HL-60 (cell line): ENCODE measurements around the gene P2RX3.

Experiments
- GABPA ChIP-seq: IDR thresholded peaks from 2 replicates; pipeline ENCODE4 v1.6.1; 2012; ENCODE audit warnings: low read depth
- POLR2AphosphoS5 ChIP-seq: IDR thresholded peaks from 2 replicates; pipeline ENCODE4 v1.6.1; 2012; ENCODE audit warnings: low read depth
- TF ChIP-seq, protein P1 (sequence below): IDR thresholded peaks from one replicate; pipeline ENCODE4 v1.5.1; 2011; ENCODE audit warnings: low read length, control low read depth, inconsistent platforms; ENCODE audit not compliant: insufficient read depth
- TF ChIP-seq, protein P2 (sequence below): IDR thresholded peaks from 2 replicates; pipeline ENCODE4 v1.6.1; 2012; ENCODE audit warnings: low read depth; ENCODE audit not compliant: insufficient replicate concordance

- peak; percentile 64 for TF ChIP-seq POLR2AphosphoS5
- TF ChIP-seq, protein P1, sequence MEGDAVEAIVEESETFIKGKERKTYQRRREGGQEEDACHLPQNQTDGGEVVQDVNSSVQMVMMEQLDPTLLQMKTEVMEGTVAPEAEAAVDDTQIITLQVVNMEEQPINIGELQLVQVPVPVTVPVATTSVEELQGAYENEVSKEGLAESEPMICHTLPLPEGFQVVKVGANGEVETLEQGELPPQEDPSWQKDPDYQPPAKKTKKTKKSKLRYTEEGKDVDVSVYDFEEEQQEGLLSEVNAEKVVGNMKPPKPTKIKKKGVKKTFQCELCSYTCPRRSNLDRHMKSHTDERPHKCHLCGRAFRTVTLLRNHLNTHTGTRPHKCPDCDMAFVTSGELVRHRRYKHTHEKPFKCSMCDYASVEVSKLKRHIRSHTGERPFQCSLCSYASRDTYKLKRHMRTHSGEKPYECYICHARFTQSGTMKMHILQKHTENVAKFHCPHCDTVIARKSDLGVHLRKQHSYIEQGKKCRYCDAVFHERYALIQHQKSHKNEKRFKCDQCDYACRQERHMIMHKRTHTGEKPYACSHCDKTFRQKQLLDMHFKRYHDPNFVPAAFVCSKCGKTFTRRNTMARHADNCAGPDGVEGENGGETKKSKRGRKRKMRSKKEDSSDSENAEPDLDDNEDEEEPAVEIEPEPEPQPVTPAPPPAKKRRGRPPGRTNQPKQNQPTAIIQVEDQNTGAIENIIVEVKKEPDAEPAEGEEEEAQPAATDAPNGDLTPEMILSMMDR, result no peak
- TF ChIP-seq, protein P2, sequence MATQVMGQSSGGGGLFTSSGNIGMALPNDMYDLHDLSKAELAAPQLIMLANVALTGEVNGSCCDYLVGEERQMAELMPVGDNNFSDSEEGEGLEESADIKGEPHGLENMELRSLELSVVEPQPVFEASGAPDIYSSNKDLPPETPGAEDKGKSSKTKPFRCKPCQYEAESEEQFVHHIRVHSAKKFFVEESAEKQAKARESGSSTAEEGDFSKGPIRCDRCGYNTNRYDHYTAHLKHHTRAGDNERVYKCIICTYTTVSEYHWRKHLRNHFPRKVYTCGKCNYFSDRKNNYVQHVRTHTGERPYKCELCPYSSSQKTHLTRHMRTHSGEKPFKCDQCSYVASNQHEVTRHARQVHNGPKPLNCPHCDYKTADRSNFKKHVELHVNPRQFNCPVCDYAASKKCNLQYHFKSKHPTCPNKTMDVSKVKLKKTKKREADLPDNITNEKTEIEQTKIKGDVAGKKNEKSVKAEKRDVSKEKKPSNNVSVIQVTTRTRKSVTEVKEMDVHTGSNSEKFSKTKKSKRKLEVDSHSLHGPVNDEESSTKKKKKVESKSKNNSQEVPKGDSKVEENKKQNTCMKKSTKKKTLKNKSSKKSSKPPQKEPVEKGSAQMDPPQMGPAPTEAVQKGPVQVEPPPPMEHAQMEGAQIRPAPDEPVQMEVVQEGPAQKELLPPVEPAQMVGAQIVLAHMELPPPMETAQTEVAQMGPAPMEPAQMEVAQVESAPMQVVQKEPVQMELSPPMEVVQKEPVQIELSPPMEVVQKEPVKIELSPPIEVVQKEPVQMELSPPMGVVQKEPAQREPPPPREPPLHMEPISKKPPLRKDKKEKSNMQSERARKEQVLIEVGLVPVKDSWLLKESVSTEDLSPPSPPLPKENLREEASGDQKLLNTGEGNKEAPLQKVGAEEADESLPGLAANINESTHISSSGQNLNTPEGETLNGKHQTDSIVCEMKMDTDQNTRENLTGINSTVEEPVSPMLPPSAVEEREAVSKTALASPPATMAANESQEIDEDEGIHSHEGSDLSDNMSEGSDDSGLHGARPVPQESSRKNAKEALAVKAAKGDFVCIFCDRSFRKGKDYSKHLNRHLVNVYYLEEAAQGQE, result no peak
- TF ChIP-seq GABPA, result no peak
Observed at GRCh38 chr11:57386178-57386940, 48.2 kb downstream of the P2RX3 start.
